Panc1 (cell line): ENCODE data around the gene MRPL16.

Experiments used
- CTCF ChIP-seq: fragments of 450-650 bp; IDR thresholded peaks from 2 replicates; pipeline ENCODE4 v1.5.1; 2017; ENCODE audit warnings: mild to moderate bottlenecking
- POLR2AphosphoS5 ChIP-seq: IDR thresholded peaks from 2 replicates; pipeline ENCODE4 v1.6.1; 2012; ENCODE audit warnings: mild to moderate bottlenecking, low read depth, low read length, moderate library complexity
- SIN3A ChIP-seq: IDR thresholded peaks from 2 replicates; pipeline ENCODE4 v1.6.1; 2012; ENCODE audit warnings: low read depth, mild to moderate bottlenecking, low read length, moderate library complexity, borderline replicate concordance; ENCODE audit not compliant: insufficient read depth
- TCF7L2 ChIP-seq: IDR thresholded peaks from 2 replicates; pipeline ENCODE4 v1.6.1; 2011; ENCODE audit warnings: mild to moderate bottlenecking, low read depth, low read length, inconsistent platforms

GRCh38 chr11:59846556-59846955, 36.0 kb upstream of the MRPL16 start:
- TF ChIP-seq CTCF (no peak), TCF7L2 (no peak), SIN3A (no peak), POLR2AphosphoS5 (no peak)
